GM19468 (cell line): ENCODE results near the gene AGT.
"Not testable (repeated sequence)": the region's sequence is repeated elsewhere in the genome, so short reads cannot be mapped to it uniquely, and the experiment has no call there.

Experiments
- ATAC-seq: cut with Tn5 transposase; IDR thresholded peaks from one replicate; pipeline ENCODE4 v1.9.1; 2021; ENCODE audit warnings: mild to moderate bottlenecking, moderate library complexity, moderate number of reproducible peaks; ENCODE audit not compliant: unreplicated experiment; ENCODE audit errors: extremely low read depth

Gene AGT

GRCh38 chr1:230656719-230657118 lies 57.2 kb downstream of the AGT start:
- not testable (repeated sequence) for ATAC-seq
